Esophagus muscularis mucosa (tissue), 4 donors: ENCODE measurements around the gene CLIC2.

Experiments
- CTCF ChIP-seq, 3 experiments: fragments of 200-600 bp in 2 of 3; fragments of 450-650 bp in 1 of 3; sonication (generic) in 2 of 3; IDR thresholded peaks; one replicate each; pipeline ENCODE4 v1.5.1; 2017 to 2019; ENCODE audit warnings: antibody characterized with exemption in 3 of 3, mild to moderate bottlenecking in 2 of 3, moderate library complexity in 1 of 3
- EP300 ChIP-seq: sonication (generic); formaldehyde crosslinking; IDR thresholded peaks from one replicate; pipeline ENCODE4 v1.6.1; 2017; ENCODE audit warnings: antibody characterized with exemption
- POLR2A ChIP-seq: fragments of 450-650 bp; IDR thresholded peaks from one replicate; pipeline ENCODE4 v1.6.1; 2017; ENCODE audit warnings: antibody characterized with exemption, moderate library complexity, mild to moderate bottlenecking, low read depth
- POLR2AphosphoS5 ChIP-seq, 2 donors: sonication (generic); formaldehyde crosslinking; IDR thresholded peaks; one replicate each; pipeline ENCODE4 v1.6.1; 2017; ENCODE audit warnings: antibody characterized with exemption in 2 of 2

- TF ChIP-seq CTCF (IDR thresholded peaks at IDR 0.05) (no peak), POLR2A (no peak), POLR2AphosphoS5 (IDR thresholded peaks at IDR 0.05) (no peak), EP300 (no peak)
Observed at GRCh38 chrX:155242300-155242699, 92.1 kb downstream of the CLIC2 start.
